HG03558 (cell line): Measurements from ENCODE around the gene ATR.
"Not testable (repeated sequence)": the region's sequence is repeated elsewhere in the genome, so short reads cannot be mapped to it uniquely, and the experiment has no call there.

Source experiments
- ATAC-seq: cut with Tn5 transposase; IDR thresholded peaks from one replicate; pipeline ENCODE4 v1.9.1; 2021; ENCODE audit warnings: moderate number of reproducible peaks; ENCODE audit not compliant: unreplicated experiment; ENCODE audit errors: extremely low read depth

The ATR gene

GRCh38 chr3:142595581-142595950 is 17.0 kb upstream of the ATR start:
- no peak for ATAC-seq

GRCh38 chr3:142595141-142595540 is 16.6 kb upstream of the ATR start:
- no peak for ATAC-seq

GRCh38 chr3:142592268-142592667 is 13.7 kb upstream of the ATR start:
- ATAC-seq: not testable (repeated sequence)

- no peak for ATAC-seq
Measured at GRCh38 chr3:142588703-142589102, 10.2 kb upstream of the ATR start.

- ATAC-seq: no peak
Measured at GRCh38 chr3:142586803-142587406, 8.4 kb upstream of the ATR start.

- not testable (repeated sequence) for ATAC-seq
Measured at GRCh38 chr3:142581070-142581469, 2.5 kb upstream of the ATR start.

GRCh38 chr3:142580061-142580423 is 1.5 kb upstream of the ATR start:
- no peak for ATAC-seq

GRCh38 chr3:142577696-142578328 is 721 bp downstream of the ATR start:
- ATAC-seq: no peak

- ATAC-seq: no peak
Measured at GRCh38 chr3:142576792-142577191, 1.7 kb downstream of the ATR start.

GRCh38 chr3:142574665-142575064 is 3.9 kb downstream of the ATR start:
- ATAC-seq: no peak

- ATAC-seq: not testable (repeated sequence)
Measured at GRCh38 chr3:142574223-142574622, 4.3 kb downstream of the ATR start.

GRCh38 chr3:142569422-142569821 is 9.1 kb downstream of the ATR start:
- ATAC-seq: not testable (repeated sequence)

GRCh38 chr3:142568393-142569017 is 10.0 kb downstream of the ATR start:
- no peak for ATAC-seq

GRCh38 chr3:142566096-142566495 is 12.4 kb downstream of the ATR start:
- ATAC-seq: no peak

- ATAC-seq: no peak
Measured at GRCh38 chr3:142563496-142563997, 15.0 kb downstream of the ATR start.

- no peak for ATAC-seq
Measured at GRCh38 chr3:142560118-142560517, 18.4 kb downstream of the ATR start.

GRCh38 chr3:142553741-142554140 is 24.8 kb downstream of the ATR start:
- ATAC-seq: no peak

- ATAC-seq: not testable (repeated sequence)
Measured at GRCh38 chr3:142552579-142552978, 26.0 kb downstream of the ATR start.

GRCh38 chr3:142549986-142550385 is 28.5 kb downstream of the ATR start:
- no peak for ATAC-seq

GRCh38 chr3:142543307-142543706 is 35.2 kb downstream of the ATR start:
- no peak for ATAC-seq

- ATAC-seq: no peak
Measured at GRCh38 chr3:142542054-142542453, 36.5 kb downstream of the ATR start.

GRCh38 chr3:142536519-142536918 is 42.0 kb downstream of the ATR start:
- no peak for ATAC-seq
